Stimulated activated CD4-positive, alpha-beta T cell treated with anti-CD3 and anti-CD28 coated beads, Interleukin-15, amount 100 ng/mL, for 24 hours (primary cell): ENCODE measurements around the gene PPM1E.

Experiments
- DNase-seq: peaks from one replicate; pipeline ENCODE4 v3.0.0-alpha.2; 2020

PPM1E gene

DNA sequence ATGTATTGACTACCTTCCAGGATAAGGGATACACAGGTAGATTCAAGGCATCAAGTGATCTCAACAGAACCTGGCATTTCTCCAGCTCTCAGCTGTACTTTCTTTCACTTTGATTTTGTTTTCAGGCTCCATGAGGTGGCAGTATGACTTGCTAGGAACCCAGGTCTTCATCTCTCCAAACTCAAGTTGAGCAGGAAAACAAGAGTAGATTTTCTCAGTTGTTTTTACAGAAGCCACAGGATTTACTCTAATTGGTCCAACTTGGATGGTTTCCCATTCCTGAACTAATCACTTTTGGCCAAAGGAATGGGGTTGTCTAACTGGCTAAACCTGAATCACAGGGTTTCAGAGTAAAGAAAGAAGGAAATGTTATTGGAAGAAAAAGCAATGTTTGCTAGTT, 204.4 kb downstream of the PPM1E start:
- no peak for DNase-seq

DNA sequence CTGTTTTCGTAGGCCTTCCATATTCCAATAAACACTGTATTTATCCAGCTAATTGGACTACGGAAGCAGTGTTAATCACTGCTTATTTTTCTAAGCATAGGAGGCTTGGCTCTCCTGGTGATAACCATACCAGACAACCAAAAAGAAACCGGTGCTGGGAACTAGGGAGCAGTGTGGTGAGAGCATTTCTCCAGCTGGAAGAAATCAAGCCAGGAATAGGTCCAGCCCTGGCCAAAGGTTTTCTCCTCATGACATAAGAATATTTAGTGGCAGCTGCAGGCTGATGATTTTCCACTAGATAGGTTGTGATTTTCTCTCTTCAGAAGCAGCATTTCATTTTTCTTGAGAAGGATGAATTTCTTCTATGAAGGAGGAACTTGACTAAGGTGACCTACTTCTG, 209.6 kb downstream of the PPM1E start:
- DNase-seq = no peak

DNA sequence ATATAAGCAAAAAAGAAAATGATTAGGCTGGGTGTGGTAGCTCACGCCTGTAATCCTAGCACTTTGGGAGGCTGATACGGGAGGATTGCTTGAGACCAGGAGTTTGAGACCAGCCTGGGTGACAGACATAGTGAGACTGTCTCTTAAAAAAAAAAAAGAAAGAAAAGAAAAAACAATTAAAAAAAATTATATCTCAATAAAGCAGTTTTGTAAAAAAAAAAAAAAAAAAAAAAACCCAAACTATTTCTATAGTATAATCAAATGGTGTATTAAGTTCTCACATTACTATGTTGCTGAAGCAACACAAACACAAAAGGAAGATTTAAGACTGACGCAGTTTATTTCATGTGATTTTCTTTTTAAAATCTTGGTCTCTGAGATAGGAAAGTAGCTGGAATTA, 210.6 kb downstream of the PPM1E start:
- DNase-seq = no peak

- no peak for DNase-seq
Measured at GRCh38 chr17:58968426-58969061, 212.9 kb downstream of the PPM1E start.

DNA sequence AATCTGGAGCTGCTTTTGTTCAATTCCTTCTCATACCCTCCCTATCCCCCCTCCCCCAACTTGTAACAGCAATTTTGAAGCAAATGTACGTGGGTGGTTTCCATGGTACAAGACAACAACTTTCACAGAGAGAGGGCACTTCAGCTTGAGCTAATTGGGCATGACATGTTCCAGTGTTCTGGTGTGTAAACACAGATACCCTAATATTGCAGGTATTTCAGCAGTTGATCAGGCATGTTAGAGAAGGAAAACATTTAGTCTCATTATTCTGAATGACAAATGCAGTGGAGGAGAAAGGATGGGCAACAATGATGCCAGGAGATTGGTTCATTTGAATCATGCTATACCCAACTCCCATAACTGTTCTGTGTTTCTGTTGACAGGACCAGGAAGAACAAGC, 213.5 kb downstream of the PPM1E start:
- DNase-seq = no peak

- DNase-seq = no peak
Measured at GRCh38 chr17:58969612-58970011, 214.0 kb downstream of the PPM1E start.

- DNase-seq = no peak
Measured at GRCh38 chr17:58970609-58971450, 215.2 kb downstream of the PPM1E start.

DNA sequence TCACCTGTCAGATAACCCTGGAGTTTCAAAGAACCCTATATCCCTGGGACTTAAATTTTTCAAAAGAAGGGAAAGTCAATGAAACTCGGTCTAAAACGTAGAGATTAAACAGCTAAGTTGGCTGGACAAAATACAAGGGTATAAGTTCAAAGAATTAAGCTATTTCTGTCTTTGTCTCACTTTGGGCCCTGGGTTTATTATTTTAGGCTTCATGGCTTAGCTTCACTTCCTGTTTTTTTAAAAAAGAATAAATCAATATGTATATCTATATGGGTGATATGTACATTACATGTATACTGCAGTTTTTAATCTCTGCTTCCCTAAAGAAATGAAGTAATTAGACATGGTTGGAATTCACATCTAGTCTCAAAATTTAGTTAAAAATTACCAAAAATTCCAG, 218.7 kb downstream of the PPM1E start:
- DNase-seq = no peak

GRCh38 chr17:58976541-58976940, 220.9 kb downstream of the PPM1E start:
- no peak for DNase-seq

DNA sequence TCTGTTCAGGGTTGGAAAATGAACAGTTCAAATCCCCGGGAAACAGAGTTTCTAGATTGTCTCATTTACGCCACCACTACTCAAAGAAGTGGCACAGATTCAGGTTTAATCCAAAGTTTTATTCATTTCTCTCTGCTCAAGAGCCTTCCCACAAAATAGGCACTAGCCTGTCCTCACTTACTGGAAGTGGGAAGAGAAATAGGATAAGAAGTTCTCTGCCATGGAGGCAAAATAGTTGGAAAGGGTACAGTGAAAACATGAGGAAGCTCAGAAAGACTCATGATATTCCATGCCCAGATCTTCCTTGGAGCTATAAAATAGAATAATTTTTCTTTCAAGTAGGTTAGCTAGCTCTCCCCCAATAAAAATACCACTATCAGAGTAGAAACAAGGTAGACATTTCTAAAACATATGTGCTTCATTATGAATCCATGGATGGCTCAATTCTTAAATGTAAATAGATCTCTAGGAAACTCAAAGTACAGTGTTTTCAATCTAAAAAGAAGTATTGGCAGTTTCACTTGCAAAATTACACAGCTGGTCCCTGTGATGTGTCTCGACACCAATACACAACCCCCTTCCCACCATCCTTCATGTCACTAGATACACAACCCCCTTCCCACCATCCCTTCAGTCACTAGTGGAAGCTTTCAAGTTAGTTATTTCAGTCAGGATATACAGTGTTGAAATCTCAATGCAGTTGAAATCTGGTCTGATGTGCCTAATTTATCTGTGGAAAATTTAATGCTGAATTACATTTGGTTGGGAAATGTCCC, 225.2 kb downstream of the PPM1E start:
- DNase-seq = no peak

DNA sequence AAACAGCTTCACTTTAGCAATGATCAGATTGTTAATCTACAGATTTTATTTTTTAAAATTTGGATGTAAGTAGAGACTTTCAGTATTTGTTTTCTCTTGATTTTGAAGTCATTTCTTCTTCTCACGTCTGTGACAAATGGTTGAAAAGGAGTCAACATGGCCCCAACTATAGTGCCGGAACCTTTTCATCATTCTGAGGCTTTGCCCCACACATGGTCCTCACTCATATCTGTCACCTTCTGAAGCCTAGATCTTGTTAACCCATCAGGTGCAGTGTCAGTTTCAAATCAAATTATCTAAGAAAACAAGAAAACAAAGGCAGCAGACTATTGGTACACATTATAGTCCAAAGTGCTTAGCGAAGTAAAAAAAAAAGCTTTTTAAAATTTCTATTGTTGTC, 227.0 kb downstream of the PPM1E start:
- no peak for DNase-seq

DNA sequence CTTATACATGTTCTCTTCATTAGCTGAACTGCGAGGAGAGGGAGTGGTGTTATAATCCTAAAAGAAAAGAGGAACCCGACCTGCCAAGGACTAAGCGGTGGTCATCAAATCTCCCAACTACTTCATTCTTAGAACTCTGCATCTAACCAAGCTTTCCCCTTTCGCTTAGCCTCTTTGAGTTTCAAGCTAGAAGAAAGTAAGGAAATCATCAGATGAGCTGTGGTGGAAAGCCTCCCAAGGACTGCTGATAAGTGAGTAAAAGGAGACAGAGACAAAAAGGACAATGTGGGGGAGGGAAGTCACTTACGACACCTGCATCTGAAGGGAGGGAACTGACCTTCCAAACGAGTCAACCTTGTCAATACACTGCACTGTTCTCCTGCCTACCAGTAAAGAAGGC, 229.7 kb downstream of the PPM1E start:
- DNase-seq = no peak

DNA sequence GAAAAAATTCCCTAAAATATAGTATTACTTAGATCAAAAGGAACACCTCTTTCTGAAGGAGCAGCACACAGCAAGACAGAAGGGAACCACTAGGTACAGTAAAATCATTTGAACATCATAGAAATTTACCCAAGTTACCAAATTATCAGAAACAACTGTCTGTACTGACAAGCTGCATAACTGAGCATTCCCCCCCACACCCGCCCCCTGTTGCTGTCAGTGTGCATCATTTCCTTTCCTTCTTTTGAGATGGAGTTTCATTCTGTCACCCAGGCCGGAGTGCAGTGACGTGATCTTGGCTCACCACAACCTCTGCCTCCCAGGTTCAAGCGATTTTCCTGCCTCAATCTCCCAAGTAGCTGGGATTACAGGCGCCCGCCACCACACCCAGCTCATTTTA, 230.3 kb downstream of the PPM1E start:
- DNase-seq = peak; percentile 14

- no peak for DNase-seq
Measured at GRCh38 chr17:58989629-58990028, 234.0 kb downstream of the PPM1E start.

DNA sequence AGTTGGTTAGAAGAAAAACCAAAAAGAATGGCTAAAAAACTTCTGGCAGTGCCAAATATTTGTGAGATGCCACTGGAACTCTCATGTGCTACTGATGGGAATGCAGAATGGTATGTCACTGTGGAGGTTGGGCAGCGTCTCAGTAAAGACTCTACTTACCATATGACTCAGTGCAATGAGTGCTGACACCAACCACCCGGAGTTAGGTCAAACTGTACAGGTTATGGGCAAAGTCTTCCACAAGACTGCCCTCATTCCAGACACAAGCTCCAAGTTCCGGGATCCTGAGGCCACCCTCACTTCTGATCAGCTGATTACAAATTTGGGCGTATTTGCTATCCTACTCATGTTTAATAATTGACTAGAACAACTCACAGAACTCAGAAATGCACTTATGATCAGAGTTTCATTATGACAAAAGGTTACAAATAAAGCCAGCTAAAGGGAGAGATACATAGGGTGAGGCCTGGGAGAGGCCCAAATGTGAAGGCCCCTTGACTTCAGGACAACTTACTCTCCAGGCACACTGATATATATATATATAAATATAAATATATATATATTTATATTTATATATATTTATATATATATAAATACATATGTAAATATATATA, 236.2 kb downstream of the PPM1E start:
- DNase-seq = no peak

DNA sequence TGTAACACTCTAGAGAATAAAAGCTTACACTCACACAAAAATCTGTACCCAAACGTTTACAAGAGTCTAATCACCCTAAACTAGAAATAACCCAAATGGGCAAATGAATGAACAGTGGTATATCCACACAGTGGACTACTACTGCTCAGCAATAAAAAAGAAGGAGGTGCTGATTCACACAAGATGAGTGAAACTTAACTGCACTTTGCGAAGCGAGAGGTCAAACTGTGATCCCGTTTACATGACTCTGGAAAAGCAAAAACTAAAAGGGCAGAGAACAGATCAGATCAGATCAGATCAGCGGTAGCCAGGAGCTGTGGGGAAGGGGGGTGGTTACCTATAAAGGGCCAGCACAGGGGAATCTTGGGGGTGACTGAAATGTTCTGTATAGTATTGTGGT, 237.7 kb downstream of the PPM1E start:
- no peak for DNase-seq

DNA sequence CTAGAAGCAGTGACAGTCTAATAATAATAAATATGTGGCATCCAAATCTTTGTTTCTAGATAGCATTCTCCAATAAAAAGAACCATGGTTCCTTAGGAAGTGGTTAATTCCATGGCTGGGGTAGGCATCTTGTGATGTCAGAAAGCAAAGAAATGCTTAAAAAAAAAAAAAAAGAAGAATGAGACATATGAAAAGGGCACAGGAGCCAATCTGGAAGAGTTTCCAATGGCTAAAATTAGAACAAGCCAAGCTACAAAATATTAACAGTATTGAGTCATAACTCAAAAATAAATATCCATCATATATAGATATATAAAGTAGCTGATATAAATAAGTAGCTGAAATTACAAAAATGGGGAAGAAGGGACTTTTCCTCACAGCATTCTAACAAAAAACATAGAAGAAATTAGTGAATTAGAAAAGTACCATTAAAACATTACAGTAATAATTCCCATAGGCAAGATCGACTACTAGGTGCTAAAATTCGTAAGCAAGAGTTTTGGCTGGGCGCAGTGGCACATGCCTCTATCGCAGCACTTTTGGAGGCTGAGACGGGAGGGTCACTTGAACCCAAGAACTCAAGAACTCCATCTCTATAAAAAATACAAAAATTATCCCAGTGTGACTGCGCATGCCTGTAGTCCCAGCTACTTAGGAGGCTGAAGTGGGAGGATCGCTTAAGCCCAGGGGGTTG, 239.7 kb downstream of the PPM1E start:
- no peak for DNase-seq

DNA sequence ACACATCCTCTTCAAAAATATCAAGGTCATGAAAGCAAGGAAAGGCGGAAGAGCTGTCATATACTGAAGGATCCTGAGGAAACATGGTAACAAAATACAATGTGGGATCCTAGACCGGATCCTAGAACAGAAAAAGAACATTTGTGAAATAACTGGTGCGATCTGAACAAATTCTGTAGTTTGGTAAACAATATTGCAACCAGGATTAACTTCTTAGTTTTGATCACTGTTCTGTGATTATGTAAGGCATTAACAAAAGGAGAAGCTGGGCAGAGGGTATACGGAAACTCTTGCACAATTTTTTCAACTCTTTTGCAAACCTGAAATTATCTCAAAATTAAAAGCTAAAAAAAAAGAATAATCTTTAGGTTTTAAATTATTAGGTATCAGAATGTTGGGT, 241.3 kb downstream of the PPM1E start:
- no peak for DNase-seq

GRCh38 chr17:58997756-58998553, 242.3 kb downstream of the PPM1E start:
- no peak for DNase-seq

- DNase-seq = no peak
Measured at GRCh38 chr17:58998871-58999270, 243.2 kb downstream of the PPM1E start.

DNA sequence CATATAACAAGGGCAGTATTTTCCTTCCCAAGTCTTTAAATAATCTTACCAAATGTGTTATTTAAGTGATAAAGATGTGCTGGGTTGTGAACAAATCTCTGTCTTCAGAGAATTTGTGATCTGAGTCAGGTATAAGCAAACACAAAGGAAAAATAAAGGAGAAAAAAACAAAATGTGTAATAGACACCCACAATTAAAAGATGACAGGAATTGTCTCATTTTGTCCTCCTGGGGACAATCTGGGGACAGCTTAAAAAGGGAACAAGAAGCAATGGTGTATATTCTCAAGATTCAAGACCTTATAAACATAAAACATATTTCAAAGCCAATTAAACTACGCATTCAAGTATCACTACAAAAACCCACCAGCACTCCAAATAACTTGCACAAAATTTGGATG, 243.8 kb downstream of the PPM1E start:
- no peak for DNase-seq

DNA sequence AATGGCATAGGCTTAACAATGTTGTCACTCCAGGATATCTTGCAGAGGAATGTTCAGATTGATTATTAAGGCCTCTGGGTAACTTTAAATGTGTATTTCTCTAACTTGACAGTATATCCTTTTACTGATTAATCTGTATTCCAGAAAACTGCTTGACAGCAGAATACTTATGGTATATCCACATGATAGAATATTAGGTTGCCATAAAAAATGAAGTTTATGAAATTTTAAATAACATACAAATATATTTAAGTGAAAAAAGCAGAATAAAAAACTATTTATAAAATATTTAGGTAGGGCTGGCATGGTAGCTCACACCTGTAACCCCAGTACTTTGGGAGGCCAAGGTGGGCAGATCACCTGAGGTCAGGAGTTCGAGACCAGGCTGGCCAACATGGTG, 244.4 kb downstream of the PPM1E start:
- no peak for DNase-seq
